K562 (cell line): ENCODE results near the gene ARL4D. TPM values are rescaled to one million over a fixed set of nuclear protein-coding genes. Genes with fewer than 3 reads are reported as not detected.

Experiments
- BCOR ChIP-seq: fragments of 450-650 bp; IDR thresholded peaks from 2 replicates; pipeline ENCODE4 v1.6.1; 2016
- ELF2 ChIP-seq: fragments of 250-450 bp; sonication (Bioruptor Pico); IDR thresholded peaks from 2 replicates; pipeline ENCODE4 v1.5.0; 2021; ENCODE audit warnings: mild to moderate bottlenecking
- EZH2 ChIP-seq: IDR thresholded peaks from 2 replicates; pipeline ENCODE4 v1.6.1; 2012; ENCODE audit warnings: low read depth, mild to moderate bottlenecking, inconsistent platforms, low read length, borderline replicate concordance
- GATAD2A ChIP-seq: fragments of 450-650 bp; IDR thresholded peaks from 2 replicates; pipeline ENCODE4 v1.6.1; 2017
- HMGN3 ChIP-seq: IDR thresholded peaks from 2 replicates; pipeline ENCODE4 v1.6.1; 2011; ENCODE audit warnings: borderline replicate concordance, low read depth, mild to moderate bottlenecking, mixed read lengths, low read length; ENCODE audit not compliant: insufficient read length; ENCODE audit errors: extremely low read depth
- HOXB6 ChIP-seq: fragments of 250-450 bp; sonication (Bioruptor Pico); IDR thresholded peaks from 2 replicates; pipeline ENCODE4 v1.5.1; 2022; ENCODE audit warnings: mild to moderate bottlenecking, borderline replicate concordance
- MCM3 ChIP-seq: fragments of 450-650 bp; IDR thresholded peaks from 2 replicates; pipeline ENCODE4 v1.6.1; 2016
- MCM5 ChIP-seq: fragments of 450-650 bp; IDR thresholded peaks from 2 replicates; pipeline ENCODE4 v1.6.1; 2016; ENCODE audit warnings: low read depth
- MED1 ChIP-seq: sonication (generic); formaldehyde crosslinking; IDR thresholded peaks from 2 replicates; pipeline ENCODE4 v1.8.1; 2023; ENCODE audit warnings: missing genetic modification reagents, borderline replicate concordance
- MEIS2 ChIP-seq: fragments of 450-650 bp; IDR thresholded peaks from 2 replicates; pipeline ENCODE4 v1.6.1; 2014; ENCODE audit warnings: mild to moderate bottlenecking; ENCODE audit not compliant: partially characterized antibody
- MXI1 ChIP-seq: IDR thresholded peaks from 2 replicates; pipeline ENCODE4 v1.6.1; 2011; ENCODE audit warnings: low read depth, mild to moderate bottlenecking, improper control_type of control experiment, low read length
- MYNN ChIP-seq, 2 experiments: sonication (generic); formaldehyde crosslinking in 1 of 2; IDR thresholded peaks; 2 replicates each; pipeline versions ENCODE4 v1.5.0 to v1.6.1; 2016 to 2020; ENCODE audit warnings: antibody characterized with exemption in 1 of 2, missing genetic modification reagents in 1 of 2
- NELFE ChIP-seq: IDR thresholded peaks from 2 replicates; pipeline ENCODE4 v1.6.1; 2011; ENCODE audit warnings: mild to moderate bottlenecking; ENCODE audit not compliant: insufficient read depth, insufficient read length
- NFIC ChIP-seq: fragments of 450-650 bp; IDR thresholded peaks from 2 replicates; pipeline ENCODE4 v1.6.1; 2017; ENCODE audit warnings: mild to moderate bottlenecking, inconsistent platforms
- NUFIP1 ChIP-seq: fragments of 450-650 bp; IDR thresholded peaks from 2 replicates; pipeline ENCODE4 v1.6.1; 2018; ENCODE audit not compliant: partially characterized antibody
- POLR3G ChIP-seq: IDR thresholded peaks from 2 replicates; pipeline ENCODE4 v1.6.1; 2011; ENCODE audit not compliant: insufficient read length, insufficient replicate concordance; ENCODE audit errors: extremely low read depth
- RBM39 ChIP-seq: fragments of 200-400 bp; formaldehyde crosslinking; optimal IDR thresholded peaks from 2 replicates; pipeline ENCODE3; 2018; ENCODE audit warnings: low read depth, low read length
- SLC30A9 ChIP-seq: fragments of 250-450 bp; sonication (Bioruptor Pico); IDR thresholded peaks from 2 replicates; pipeline ENCODE4 v1.8.0; 2022; ENCODE audit warnings: mild to moderate bottlenecking, moderate library complexity
- SMARCB1 ChIP-seq: IDR thresholded peaks from 2 replicates; pipeline ENCODE4 v1.6.1; 2011; ENCODE audit warnings: improper control_type of control experiment, low read depth; ENCODE audit not compliant: insufficient read length
- SNRNP70 ChIP-seq: fragments of 200-400 bp; formaldehyde crosslinking; optimal IDR thresholded peaks from 2 replicates; pipeline ENCODE3; 2017; ENCODE audit warnings: low read depth, low read length
- THRAP3 ChIP-seq: fragments of 450-650 bp; IDR thresholded peaks from 2 replicates; pipeline ENCODE4 v1.6.1; 2016; ENCODE audit warnings: mild to moderate bottlenecking, inconsistent platforms, borderline replicate concordance
- YBX1 ChIP-seq: fragments of 450-650 bp; IDR thresholded peaks from 2 replicates; pipeline ENCODE4 v1.7.1; 2016; ENCODE audit warnings: mild to moderate bottlenecking
- ZC3H4 ChIP-seq: sonication (generic); formaldehyde crosslinking; IDR thresholded peaks from 2 replicates; pipeline ENCODE4 v1.9.0; 2021; ENCODE audit warnings: missing genetic modification reagents, borderline replicate concordance
- ZHX1 ChIP-seq: fragments of 150-350 bp; conservative IDR thresholded peaks from 2 replicates; pipeline ENCODE4 v1.6.1; 2014; ENCODE audit warnings: low read length
- ZKSCAN8 ChIP-seq: fragments of 200-800 bp; sonication (Bioruptor generic); IDR thresholded peaks from 2 replicates; pipeline ENCODE4 v1.6.1; 2016; ENCODE audit warnings: missing genetic modification characterization, missing compliant biosample characterization
- ZNF3 ChIP-seq: fragments of 250-450 bp; sonication (Bioruptor Pico); IDR thresholded peaks from 2 replicates; pipeline ENCODE4 v1.5.0; 2021; ENCODE audit warnings: mild to moderate bottlenecking, moderate library complexity
- ZNF408 ChIP-seq: fragments of 250-450 bp; sonication (Bioruptor Pico); IDR thresholded peaks from 2 replicates; pipeline ENCODE4 v1.4.0; 2020; ENCODE audit warnings: low read depth, mild to moderate bottlenecking, moderate library complexity
- ZNF444 ChIP-seq: fragments of 250-450 bp; sonication (Bioruptor Pico); IDR thresholded peaks from 2 replicates; pipeline ENCODE4 v1.4.0; 2020; ENCODE audit warnings: mild to moderate bottlenecking, moderate library complexity
- ZNF57 ChIP-seq: fragments of 450-650 bp; formaldehyde crosslinking; IDR thresholded peaks from 2 replicates; pipeline ENCODE4 v1.4.0; 2020; ENCODE audit warnings: mild to moderate bottlenecking, moderate library complexity
- ZNF695 ChIP-seq: fragments of 450-650 bp; formaldehyde crosslinking; IDR thresholded peaks from 2 replicates; pipeline ENCODE4 v1.4.0; 2020; ENCODE audit warnings: mild to moderate bottlenecking, moderate library complexity
- polyA plus RNA-seq, 8 experiments: library from polyadenylated mRNA; depleted of rRNA in 4 of 8; stranded (reverse) in 5 of 8; unstranded in 3 of 8; fragments of >200 nt; fragmentation: Nextera tagmentation in 2 of 8; fragmentation: Illumina TruSeq in 1 of 8; extraction: Ambion mirVana in 2 of 8; extraction: Trizol in 1 of 8; gene quantifications; 2 replicates each; pipeline versions ENCODE4 v1.2.1 to v1.2.3, GENCODE V29; 2011 to 2014; ENCODE audit warnings: inconsistent platforms in 1 of 8, missing spikeins in 1 of 8
- total RNA-seq, 7 experiments: library from RNA; depleted of rRNA in 6 of 7; stranded (reverse); fragments of >200 nt in 6 of 7; fragmentation: Illumina TruSeq in 2 of 7; extraction: Trizol in 2 of 7; gene quantifications; 2 replicates each; pipeline versions ENCODE4 v1.2.1 to v1.2.3, GENCODE V29; 2011 to 2021; ENCODE audit warnings: low replicate concordance in 1 of 7

ARL4D gene
- total and polyA plus RNA-seq, 9 of the 15 experiments (the other 6 are each of a cell fraction or from before 2014, with no cell fraction given) = 0.07 to 0.53 (median 0.28) TPM; not detected in 1

- TF ChIP-seq SNRNP70 = no peak
- TF ChIP-seq MXI1 = no peak
- no peak for TF ChIP-seq ZNF57 (CRISPR knock-in tag)
- no peak for TF ChIP-seq NFIC
- no peak for TF ChIP-seq ELF2 (CRISPR knock-in tag)
- TF ChIP-seq ZNF695 (CRISPR knock-in tag) = no peak
- TF ChIP-seq HOXB6 (CRISPR knock-in tag) = no peak
- TF ChIP-seq MCM3 = no peak
- no peak for TF ChIP-seq MEIS2
- no peak for TF ChIP-seq RBM39
- TF ChIP-seq ZNF3 (CRISPR knock-in tag) = no peak
- no peak for TF ChIP-seq NUFIP1
- TF ChIP-seq ZKSCAN8 (CRISPR knock-in tag) = no peak
- no peak for TF ChIP-seq YBX1
- TF ChIP-seq BCOR = no peak
- no peak for TF ChIP-seq HMGN3
- TF ChIP-seq GATAD2A = no peak
- TF ChIP-seq ZNF408 (CRISPR knock-in tag) = no peak
- no peak for TF ChIP-seq MYNN (IDR thresholded peaks at IDR 0.05)
- TF ChIP-seq MYNN (CRISPR knock-in tag; IDR thresholded peaks at IDR 0.05) = no peak
- TF ChIP-seq EZH2 = no peak
- no peak for TF ChIP-seq THRAP3
- no peak for TF ChIP-seq ZC3H4 (CRISPR knock-in tag)
- TF ChIP-seq SLC30A9 (CRISPR knock-in tag) = no peak
- no peak for TF ChIP-seq ZHX1
- TF ChIP-seq POLR3G = no peak
- TF ChIP-seq ZNF444 (CRISPR knock-in tag) = no peak
- TF ChIP-seq MED1 (CRISPR knock-in tag) = no peak
- no peak for TF ChIP-seq SMARCB1
- no peak for TF ChIP-seq NELFE
- no peak for TF ChIP-seq MCM5
These were observed 9.5 kb upstream of the ARL4D start (continued) for GRCh38 chr17:43389046-43389947.
